ENCODE results near the gene PPA2.

PPA2 gene

GRCh38 chr4:105392858-105393257 is 81.0 kb downstream of the PPA2 start:
- no peak for TF ChIP-seq CTCF (IDR thresholded peaks at IDR 0.05)
- H3K36me3 ChIP-seq (ENCODE audit: control insufficient read depth, insufficient read depth, low read length), result no peaks in the 10 kb centered on the region
- H3K79me2 ChIP-seq, result no peaks in the 10 kb centered on the region
- no peaks in the 10 kb centered on the region for H3K4me1 ChIP-seq
- H3K27me3 ChIP-seq (ENCODE audit: control insufficient read depth, insufficient read depth, low read length), result no peaks in the 10 kb centered on the region
- no peak overlapping the region for H3K27ac ChIP-seq
- no peak overlapping the region for H3K9ac ChIP-seq
- no peak overlapping the region for H2AFZ ChIP-seq
- H3K4me3 ChIP-seq (ENCODE audit: low read depth, low read length), result no peak overlapping the region
- H3K4me2 ChIP-seq (ENCODE audit: low read length), result no peak overlapping the region
- H3K9me3 ChIP-seq (ENCODE audit: control insufficient read depth, low read length), result no peaks in the 10 kb centered on the region

- no peak overlapping the region for H2AFZ ChIP-seq
- H3K9me3 ChIP-seq (ENCODE audit: control insufficient read depth, low read length), result no peaks in the 10 kb centered on the region
- no peak overlapping the region for H3K27ac ChIP-seq
- H3K4me3 ChIP-seq (ENCODE audit: low read depth, low read length), result no peak overlapping the region
- H3K4me2 ChIP-seq (ENCODE audit: low read length), result no peak overlapping the region
- no peak overlapping the region for H3K9ac ChIP-seq
- no peaks in the 10 kb centered on the region for H3K27me3 ChIP-seq (ENCODE audit: control insufficient read depth, insufficient read depth, low read length)
- TF ChIP-seq CTCF (IDR thresholded peaks at IDR 0.05), result no peak
- no peaks in the 10 kb centered on the region for H3K4me1 ChIP-seq
- no peaks in the 10 kb centered on the region for H3K36me3 ChIP-seq (ENCODE audit: control insufficient read depth, insufficient read depth, low read length)
- no peaks in the 10 kb centered on the region for H3K79me2 ChIP-seq
These were observed 84.7 kb downstream of the PPA2 start for GRCh38 chr4:105389167-105389566.

- Histone ChIP-seq H3K9me3 (ENCODE audit: control insufficient read depth, low read length) (no peaks in the 10 kb centered on the region), H3K9ac (no peak overlapping the region), H3K4me1 (no peaks in the 10 kb centered on the region)
These were observed 86.4 kb downstream of the PPA2 start for GRCh38 chr4:105387466-105387865.

GRCh38 chr4:105386012-105386411 is 87.8 kb downstream of the PPA2 start:
- Histone ChIP-seq H3K9me3 (ENCODE audit: control insufficient read depth, low read length) (no peaks in the 10 kb centered on the region), H3K27ac (no peak overlapping the region), H3K4me3 (ENCODE audit: low read depth, low read length) (no peak overlapping the region), H3K4me2 (ENCODE audit: low read length) (no peak overlapping the region), H3K36me3 (ENCODE audit: control insufficient read depth, insufficient read depth, low read length) (no peaks in the 10 kb centered on the region), H3K27me3 (ENCODE audit: control insufficient read depth, insufficient read depth, low read length) (no peaks in the 10 kb centered on the region), H3K79me2 (no peaks in the 10 kb centered on the region), H3K4me1 (no peaks in the 10 kb centered on the region), H3K9ac (no peak overlapping the region), H2AFZ (no peak overlapping the region)
- TF ChIP-seq CTCF (IDR thresholded peaks at IDR 0.05), result no peak

More at GRCh38 chr4:105387466-105387865, 86.4 kb downstream of the PPA2 start:
- Histone ChIP-seq H3K79me2 (no peaks in the 10 kb centered on the region), H3K4me2 (ENCODE audit: low read length) (no peak overlapping the region), H3K27ac (no peak overlapping the region), H3K36me3 (ENCODE audit: control insufficient read depth, insufficient read depth, low read length) (no peaks in the 10 kb centered on the region), H3K4me3 (ENCODE audit: low read depth, low read length) (no peak overlapping the region), H2AFZ (no peak overlapping the region), H3K27me3 (ENCODE audit: control insufficient read depth, insufficient read depth, low read length) (no peaks in the 10 kb centered on the region)
- TF ChIP-seq CTCF (IDR thresholded peaks at IDR 0.05), result no peak

- H3K79me2 ChIP-seq, result no peaks in the 10 kb centered on the region
- TF ChIP-seq CTCF (IDR thresholded peaks at IDR 0.05), result no peak
- no peak overlapping the region for H3K4me2 ChIP-seq (ENCODE audit: low read length)
- no peak overlapping the region for H3K9ac ChIP-seq
- H3K9me3 ChIP-seq (ENCODE audit: control insufficient read depth, low read length), result no peaks in the 10 kb centered on the region
- no peaks in the 10 kb centered on the region for H3K27me3 ChIP-seq (ENCODE audit: control insufficient read depth, insufficient read depth, low read length)
- H3K27ac ChIP-seq, result no peak overlapping the region
- H3K4me3 ChIP-seq (ENCODE audit: low read depth, low read length), result no peak overlapping the region
- no peaks in the 10 kb centered on the region for H3K36me3 ChIP-seq (ENCODE audit: control insufficient read depth, insufficient read depth, low read length)
- H3K4me1 ChIP-seq, result no peaks in the 10 kb centered on the region
- H2AFZ ChIP-seq, result no peak overlapping the region
These were observed 99.8 kb downstream of the PPA2 start for GRCh38 chr4:105374071-105374470.

Data from parathyroid adenoma (tissue), 2 donors.